Vagina (tissue), 2 donors: Measurements from ENCODE around the gene FAM135A. TPM values are rescaled to one million over a fixed set of nuclear protein-coding genes. Genes with fewer than 3 reads are reported as not detected.
"Not testable (repeated sequence)": the region's sequence is repeated elsewhere in the genome, so short reads cannot be mapped to it uniquely, and the experiment has no call there.

Experiments used
- DNase-seq, 2 donors: peaks; one replicate each; pipeline ENCODE4 v3.0.0-alpha.2; 2017; ENCODE audit errors: extremely low spot score in 2 of 2
- H3K27ac ChIP-seq: fragments of 200-600 bp; sonication (generic); one replicate; pipeline ENCODE4 v1.5.1; 2019
- H3K27me3 ChIP-seq: fragments of 200-600 bp; sonication (generic); one replicate; pipeline ENCODE4 v1.5.1; 2019
- H3K36me3 ChIP-seq, 2 donors: fragments of 200-600 bp; sonication (generic); one replicate each; pipeline ENCODE4 v1.5.1; 2017 to 2019
- H3K4me1 ChIP-seq: fragments of 200-600 bp; sonication (generic); one replicate; pipeline ENCODE4 v1.5.1; 2019
- H3K4me3 ChIP-seq, 2 donors: fragments of 200-600 bp; sonication (generic); 1 replicate in 1 of 2; 2 replicates in 1 of 2; pipeline ENCODE4 v1.5.1; 2016 to 2019
- H3K9me3 ChIP-seq: fragments of 200-600 bp; sonication (generic); one replicate; pipeline ENCODE4 v1.5.1; 2019
- POLR2A ChIP-seq, 2 donors: fragments of 450-650 bp; IDR thresholded peaks; one replicate each; pipeline ENCODE4 v1.6.1; 2017; ENCODE audit warnings: antibody characterized with exemption in 2 of 2, mild to moderate bottlenecking in 2 of 2, moderate library complexity in 2 of 2
- POLR2AphosphoS5 ChIP-seq, 2 donors: sonication (generic); formaldehyde crosslinking; IDR thresholded peaks; one replicate each; pipeline ENCODE4 v1.9.0; 2017; ENCODE audit warnings: antibody characterized with exemption in 2 of 2, mild to moderate bottlenecking in 2 of 2, low read depth in 1 of 2; ENCODE audit not compliant: insufficient read depth in 1 of 2
- intact Hi-C: fragments of 100-400 bp; cut with DNase I; formaldehyde crosslinking; loops from one replicate; pipeline ENCODE4 v1.15.1; 2023
- small RNA-seq: library from RNA; depleted of rRNA; stranded (forward); fragments of <200 nt; gene quantifications from one replicate; pipeline ENCODE3, GENCODE V24; 2016
- total RNA-seq: library from RNA; depleted of rRNA; stranded (reverse); fragments of >200 nt; gene quantifications from one replicate; pipeline ENCODE4 v1.2.3, GENCODE V29; 2016
- TF ChIP-seq, protein P1 (sequence below), 3 experiments: fragments of 450-650 bp in 2 of 3; fragments of 200-600 bp in 1 of 3; sonication (generic) in 1 of 3; IDR thresholded peaks; one replicate each; pipeline ENCODE4 v1.5.1; 2017 to 2019; ENCODE audit warnings: antibody characterized with exemption in 3 of 3, mild to moderate bottlenecking in 2 of 3, moderate library complexity in 2 of 3

FAM135A gene
- total RNA-seq, 1 donor from 2014 or later, result 67.3 TPM

DNA sequence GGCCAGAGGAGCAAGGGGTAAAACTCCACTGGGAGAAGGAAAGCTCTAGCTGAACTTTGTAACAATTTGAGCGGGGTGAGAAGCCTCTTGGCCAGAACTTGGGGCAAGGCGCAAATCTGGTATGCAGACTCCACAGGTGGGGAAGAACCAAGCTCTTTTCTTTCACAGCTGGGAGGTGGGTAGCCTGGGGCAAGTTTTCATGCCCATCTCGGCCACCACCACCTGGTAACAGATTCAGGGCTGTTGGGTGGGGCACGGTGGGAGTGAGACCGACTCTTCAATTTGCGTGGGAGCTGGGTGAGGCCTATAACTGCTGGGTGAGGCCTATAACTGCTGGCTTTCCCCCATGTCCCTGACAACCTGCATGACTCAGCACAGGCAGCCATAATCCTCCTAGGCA, 190.9 kb downstream of the FAM135A start:
- Histone ChIP-seq H3K36me3 (no peaks in the 10 kb centered on the region), H3K4me1 (no peaks in the 10 kb centered on the region), H3K9me3 (no peaks in the 10 kb centered on the region), H3K27ac (no peak overlapping the region), H3K4me3 (no peak overlapping the region), H3K27me3 (no peaks in the 10 kb centered on the region)
- no peak for DNase-seq
- TF ChIP-seq, protein P1, sequence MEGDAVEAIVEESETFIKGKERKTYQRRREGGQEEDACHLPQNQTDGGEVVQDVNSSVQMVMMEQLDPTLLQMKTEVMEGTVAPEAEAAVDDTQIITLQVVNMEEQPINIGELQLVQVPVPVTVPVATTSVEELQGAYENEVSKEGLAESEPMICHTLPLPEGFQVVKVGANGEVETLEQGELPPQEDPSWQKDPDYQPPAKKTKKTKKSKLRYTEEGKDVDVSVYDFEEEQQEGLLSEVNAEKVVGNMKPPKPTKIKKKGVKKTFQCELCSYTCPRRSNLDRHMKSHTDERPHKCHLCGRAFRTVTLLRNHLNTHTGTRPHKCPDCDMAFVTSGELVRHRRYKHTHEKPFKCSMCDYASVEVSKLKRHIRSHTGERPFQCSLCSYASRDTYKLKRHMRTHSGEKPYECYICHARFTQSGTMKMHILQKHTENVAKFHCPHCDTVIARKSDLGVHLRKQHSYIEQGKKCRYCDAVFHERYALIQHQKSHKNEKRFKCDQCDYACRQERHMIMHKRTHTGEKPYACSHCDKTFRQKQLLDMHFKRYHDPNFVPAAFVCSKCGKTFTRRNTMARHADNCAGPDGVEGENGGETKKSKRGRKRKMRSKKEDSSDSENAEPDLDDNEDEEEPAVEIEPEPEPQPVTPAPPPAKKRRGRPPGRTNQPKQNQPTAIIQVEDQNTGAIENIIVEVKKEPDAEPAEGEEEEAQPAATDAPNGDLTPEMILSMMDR (IDR thresholded peaks at IDR 0.05), result no peak
- TF ChIP-seq POLR2A (IDR thresholded peaks at IDR 0.05) (no peak), POLR2AphosphoS5 (IDR thresholded peaks at IDR 0.05; ENCODE audit: insufficient read depth in 1 of 2, low read depth in 1 of 2) (no peak)
- intact Hi-C loops, result no loop called here

GRCh38 chr6:70607371-70607770, 194.1 kb downstream of the FAM135A start:
- H3K9me3 ChIP-seq, H3K27me3 ChIP-seq, H3K4me3 ChIP-seq, DNase-seq, intact Hi-C loops, H3K4me1 ChIP-seq, H3K27ac ChIP-seq, H3K36me3 ChIP-seq: not testable (repeated sequence)

DNA sequence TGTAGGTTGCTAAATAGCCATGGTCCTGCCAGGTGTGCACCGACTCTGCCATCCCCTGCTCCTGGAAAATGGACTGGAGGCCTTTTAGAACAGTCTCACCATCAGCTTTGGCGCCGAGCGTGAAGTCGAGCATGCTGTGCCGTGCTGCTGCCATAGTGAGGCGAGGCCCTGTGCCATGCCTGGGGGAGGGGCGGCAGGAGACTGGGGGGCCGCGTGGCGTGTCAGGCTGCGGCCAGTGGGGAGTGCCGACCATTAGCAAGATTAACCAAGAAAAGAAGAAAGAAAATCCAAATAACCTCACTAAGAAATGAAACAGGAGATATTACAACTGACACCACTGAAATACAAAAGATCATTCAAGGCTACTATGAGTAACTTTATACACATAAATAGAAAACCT, 195.9 kb downstream of the FAM135A start:
- intact Hi-C loops, H3K9me3 ChIP-seq: not testable (repeated sequence)

More for the DNA sequence above, 195.9 kb downstream of the FAM135A start:
- DNase-seq, H3K27me3 ChIP-seq, H3K36me3 ChIP-seq, H3K4me3 ChIP-seq, H3K4me1 ChIP-seq, H3K27ac ChIP-seq: not testable (repeated sequence)

Small RNAs within 50 kb of the gene (small RNA-seq; reads per million reads assigned to genes)
- not detected for gene RNU7-48P

Other genes with a start within 250 kb of the FAM135A start
- gene COL9A1, start 110.4 kb upstream of the FAM135A start, total RNA-seq, result 1.7 TPM
- gene SDHAF4, start 153.4 kb downstream of the FAM135A start, total RNA-seq, result 5.6 TPM